Measurements from ENCODE around the gene ALG1.
"Not testable (repeated sequence)": the region's sequence is repeated elsewhere in the genome, so short reads cannot be mapped to it uniquely, and the experiment has no call there.

Gene ALG1

DNA sequence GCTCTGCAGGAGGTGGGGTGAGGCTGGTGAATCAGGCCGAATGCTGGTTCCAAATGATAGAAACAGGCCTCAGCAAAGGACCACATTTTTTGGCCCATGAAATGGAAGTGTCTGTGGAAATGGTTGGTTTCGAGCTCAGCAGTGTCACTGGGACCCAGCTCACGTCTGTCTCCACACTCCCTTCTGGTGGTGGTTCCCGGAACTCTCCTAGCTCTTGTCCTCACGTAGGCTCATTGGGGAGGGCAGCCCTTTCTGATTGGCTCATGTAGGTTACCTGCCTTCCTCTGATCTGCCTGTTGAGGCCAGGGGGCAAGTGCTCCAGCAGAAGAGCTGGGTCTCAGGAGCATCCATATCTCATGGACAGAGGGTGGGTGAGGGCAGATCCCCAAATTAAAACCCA is 4.0 kb downstream of the ALG1 start:
- DNase-seq = no peak

GRCh38 chr16:5077304-5077703 is 5.7 kb downstream of the ALG1 start:
- DNase-seq = no peak

DNA sequence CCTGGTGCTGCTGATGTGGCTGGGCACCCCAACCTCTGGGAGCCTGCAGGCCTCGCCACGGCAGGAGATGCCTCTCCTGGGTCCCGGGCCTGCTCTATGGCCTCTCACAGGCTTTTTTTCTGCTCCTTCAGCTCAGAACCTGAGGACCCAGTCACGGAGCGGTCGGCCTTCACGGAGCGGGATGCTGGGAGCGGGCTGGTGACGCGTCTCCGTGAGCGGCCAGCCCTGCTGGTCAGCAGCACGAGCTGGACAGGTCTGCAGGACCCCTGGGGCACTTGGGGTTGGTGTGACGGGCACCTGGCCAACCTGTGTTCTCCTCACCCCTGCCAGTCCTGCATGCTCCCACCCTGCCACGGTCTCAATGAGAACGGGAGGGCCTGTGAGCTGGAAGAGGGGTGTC is 7.0 kb downstream of the ALG1 start:
- DNase-seq = no peak

DNA sequence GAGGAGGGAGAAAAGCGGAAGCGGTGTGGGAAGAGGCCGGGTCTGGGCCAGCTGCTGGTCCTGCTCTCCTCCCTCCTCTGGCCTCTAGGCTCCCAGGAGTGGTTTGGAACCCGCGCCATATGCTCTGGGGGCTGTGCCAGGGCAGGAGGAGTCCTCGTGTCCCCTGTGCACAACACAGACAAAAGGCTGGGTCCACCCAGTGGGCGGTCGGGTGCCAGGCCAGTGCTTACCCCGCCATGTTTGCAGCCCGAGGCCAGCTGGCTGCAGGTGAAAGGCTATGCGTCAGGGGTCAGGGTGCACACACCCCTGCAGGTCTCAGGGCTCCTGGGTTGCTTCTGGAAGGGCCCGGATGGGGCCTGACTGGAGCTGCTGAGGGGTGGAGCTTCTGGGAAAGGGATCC is 8.8 kb downstream of the ALG1 start:
- DNase-seq = not testable (repeated sequence)

- not testable (repeated sequence) for DNase-seq
Observed at GRCh38 chr16:5080996-5081395, 9.4 kb downstream of the ALG1 start.

DNA sequence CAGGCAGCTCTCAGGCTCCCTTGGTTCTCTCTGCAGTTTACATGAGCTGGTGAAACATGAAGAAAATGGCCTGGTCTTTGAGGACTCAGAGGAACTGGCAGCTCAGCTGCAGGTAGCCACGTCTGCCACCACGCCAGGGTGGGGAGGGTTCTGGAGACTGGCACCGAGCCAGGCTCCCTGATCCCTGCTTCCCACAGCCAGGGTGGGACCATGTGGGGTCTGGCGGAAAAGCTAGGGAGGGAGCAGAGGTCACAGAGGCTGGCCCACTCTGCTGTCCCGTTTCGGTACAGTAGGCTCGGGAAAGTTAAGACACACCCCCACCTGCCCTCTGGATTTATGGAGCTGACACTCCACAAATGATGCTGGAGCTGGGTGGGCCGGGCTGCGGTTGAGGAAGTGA is 12.0 kb downstream of the ALG1 start:
- DNase-seq = not testable (repeated sequence)

GRCh38 chr16:5084099-5084731 is 12.6 kb downstream of the ALG1 start:
- not testable (repeated sequence) for DNase-seq

DNA sequence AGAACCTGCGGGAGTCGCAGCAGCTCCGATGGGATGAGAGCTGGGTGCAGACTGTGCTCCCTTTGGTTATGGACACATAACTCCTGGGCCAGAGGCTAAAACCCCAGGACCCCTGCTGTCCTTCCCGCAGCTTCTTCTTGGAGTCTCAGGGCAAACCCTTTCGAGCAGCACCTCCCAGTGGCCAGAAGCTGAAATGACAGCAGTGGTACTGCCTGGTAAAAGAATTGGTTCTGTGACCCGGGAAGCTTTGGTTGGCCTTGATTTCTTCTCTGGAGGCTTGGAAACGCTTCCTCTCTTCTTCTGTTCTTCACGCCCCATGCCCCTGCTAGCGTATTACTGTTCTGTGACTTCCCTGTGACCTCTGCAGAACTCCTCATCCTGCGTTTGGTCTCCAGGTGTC is 13.2 kb downstream of the ALG1 start:
- not testable (repeated sequence) for DNase-seq

DNA sequence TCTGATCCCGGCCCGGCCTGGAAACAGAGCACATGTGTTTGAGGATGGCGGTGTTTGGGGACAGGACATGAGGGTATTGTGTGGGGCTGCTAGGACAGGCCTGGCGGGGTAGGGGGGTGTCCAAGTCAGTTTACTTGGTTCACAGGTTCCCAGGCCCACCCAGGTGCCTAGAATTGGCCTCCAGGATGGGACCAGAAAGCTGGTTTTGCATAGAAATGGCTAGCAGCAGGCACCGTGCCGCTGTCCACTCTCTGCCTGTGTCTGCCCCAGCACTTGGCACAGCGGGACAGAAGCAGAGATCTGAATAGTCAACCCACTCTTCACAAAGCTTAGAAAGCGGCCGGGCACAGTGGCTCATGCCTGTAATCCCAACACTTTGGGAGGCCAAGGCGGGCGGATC is 14.1 kb downstream of the ALG1 start:
- DNase-seq = not testable (repeated sequence)

DNA sequence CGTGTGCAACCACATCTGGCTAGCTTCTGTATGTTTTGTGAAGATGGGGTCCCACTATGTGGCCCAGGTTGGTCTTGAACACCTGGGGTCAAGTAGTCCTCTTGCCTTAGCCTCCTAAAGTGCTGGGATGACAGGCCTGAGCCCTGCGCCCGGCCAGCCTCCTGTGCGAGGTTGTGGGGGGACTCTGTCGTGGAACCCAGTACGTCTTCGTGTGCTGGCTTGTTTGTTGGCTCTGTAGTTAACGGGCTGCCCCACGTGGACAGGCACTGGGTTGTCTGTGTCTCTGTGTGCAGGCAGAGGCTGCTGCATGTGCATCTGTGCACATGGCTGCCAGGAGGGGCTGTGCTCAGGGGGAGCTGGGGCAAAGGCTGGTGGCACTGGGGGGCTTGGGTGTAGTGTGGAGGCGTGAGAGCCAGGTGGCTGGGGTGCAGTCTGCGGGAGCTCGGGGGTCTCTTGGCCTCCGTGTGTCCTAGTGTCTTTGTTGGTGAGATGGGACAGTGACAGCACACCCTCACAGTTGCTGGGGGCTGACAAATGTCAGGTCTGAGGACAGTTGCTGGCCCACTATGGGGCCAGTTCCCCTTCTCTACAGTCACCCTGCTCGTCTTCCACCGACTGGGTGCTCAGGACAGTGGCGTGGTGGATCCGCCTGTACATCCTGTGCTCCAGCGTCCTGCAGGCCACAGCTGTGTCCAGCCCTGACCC is 16.6 kb downstream of the ALG1 start:
- not testable (repeated sequence) for DNase-seq

DNA sequence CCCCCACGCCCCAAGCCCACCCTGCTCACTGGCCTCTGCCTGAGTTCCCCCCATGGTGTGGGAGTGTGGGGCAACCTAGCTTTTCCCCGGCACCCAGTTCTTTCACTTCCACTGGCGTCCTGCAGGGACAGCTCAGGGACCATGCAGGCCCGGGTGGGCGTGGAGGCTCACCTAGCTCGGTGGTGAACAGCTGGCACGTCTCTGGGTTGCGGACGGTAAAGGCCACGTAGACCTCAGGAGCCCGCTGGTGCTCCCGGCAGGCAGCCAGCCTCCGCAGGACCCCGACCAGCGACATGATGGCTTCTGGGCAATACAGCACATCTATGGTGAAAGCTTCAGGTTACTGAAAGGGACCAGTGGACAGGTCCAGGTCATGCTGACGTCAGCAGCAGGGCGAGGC is 17.3 kb downstream of the ALG1 start:
- not testable (repeated sequence) for DNase-seq

GRCh38 chr16:5089911-5090555 is 18.4 kb downstream of the ALG1 start:
- not testable (repeated sequence) for DNase-seq

DNA sequence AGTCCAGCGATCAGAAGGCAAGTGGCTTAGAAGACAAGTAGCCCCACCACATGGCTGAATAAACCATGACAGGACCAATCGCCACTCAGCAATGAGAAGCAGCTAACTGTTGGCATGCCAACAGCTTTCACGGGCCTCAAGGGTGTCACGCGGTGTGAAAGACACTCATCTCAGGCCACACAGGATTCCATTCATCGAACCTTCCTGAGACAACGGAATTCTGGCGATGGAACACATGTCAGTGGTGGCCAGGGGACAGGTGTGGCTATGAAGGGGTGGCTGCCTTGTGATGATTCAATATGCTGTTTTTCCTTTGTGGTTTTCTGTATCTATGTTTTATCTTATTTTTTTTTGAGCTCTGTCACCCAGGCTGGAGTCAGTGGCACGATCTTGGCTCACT is 18.9 kb downstream of the ALG1 start:
- DNase-seq = not testable (repeated sequence)

- not testable (repeated sequence) for DNase-seq
Observed at GRCh38 chr16:5093081-5093480, 21.4 kb downstream of the ALG1 start.

GRCh38 chr16:5093746-5094145 is 22.1 kb downstream of the ALG1 start:
- DNase-seq = not testable (repeated sequence)

DNA sequence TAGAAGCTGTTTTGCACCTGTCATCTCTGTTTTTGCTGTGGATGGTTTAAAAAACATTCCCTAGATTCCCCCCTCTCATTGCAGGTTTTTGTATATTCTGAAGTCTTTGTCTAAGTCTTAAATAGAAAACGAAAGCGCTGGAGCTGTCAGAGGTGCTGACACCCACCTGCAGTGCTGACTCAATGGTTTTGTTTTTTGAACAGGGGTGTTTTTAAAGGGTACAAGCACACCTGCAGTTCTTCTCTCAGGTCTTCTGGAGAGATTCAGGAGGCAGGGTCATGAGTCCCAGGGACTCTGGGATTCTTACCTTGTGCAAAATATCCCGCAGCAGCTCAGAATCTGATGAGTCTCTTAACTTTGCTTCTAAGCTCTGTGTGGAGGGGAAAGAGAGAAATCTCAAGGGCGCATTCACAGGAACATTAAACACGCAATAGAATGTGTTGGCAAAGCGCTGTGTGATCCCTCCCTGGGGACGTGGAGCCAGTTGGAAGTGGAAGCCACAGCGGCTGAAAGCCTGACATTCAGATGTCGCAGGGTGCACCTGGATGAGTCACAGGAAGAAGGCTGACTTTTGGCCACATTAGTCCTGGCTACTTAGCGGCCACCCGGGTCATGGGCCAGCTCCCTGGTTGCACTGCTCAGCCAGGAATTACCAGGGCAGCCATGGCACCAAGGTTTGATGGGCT is 23.6 kb downstream of the ALG1 start:
- DNase-seq = not testable (repeated sequence)

DNA sequence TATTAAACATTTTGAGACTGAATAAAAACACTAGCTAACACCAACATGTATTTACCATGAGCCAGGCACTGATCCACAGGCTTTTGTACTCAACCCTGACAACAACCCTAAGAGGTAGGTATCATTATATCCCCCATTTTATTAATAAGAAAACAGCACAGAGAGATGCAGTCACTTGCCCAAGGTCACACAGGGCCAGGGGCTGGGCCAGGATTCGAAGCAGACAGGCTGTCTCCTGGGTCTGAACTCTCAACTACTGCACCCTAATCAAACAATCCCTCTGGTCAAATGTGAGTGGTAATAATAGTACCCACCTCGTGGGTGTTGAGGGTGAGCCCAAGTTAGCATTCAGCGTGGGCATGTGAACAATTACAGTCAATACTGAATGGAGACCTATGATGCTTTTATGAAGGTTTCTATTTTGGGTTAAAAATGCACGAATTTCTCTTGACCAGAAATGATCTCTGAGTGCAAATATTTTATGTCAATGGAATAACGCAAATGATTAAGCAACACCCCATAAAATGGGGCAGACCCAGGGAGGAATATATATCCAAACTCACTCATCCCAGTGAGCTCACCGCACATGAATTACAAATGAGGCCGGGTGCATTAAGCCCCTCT is 24.9 kb downstream of the ALG1 start:
- DNase-seq = not testable (repeated sequence)

DNA sequence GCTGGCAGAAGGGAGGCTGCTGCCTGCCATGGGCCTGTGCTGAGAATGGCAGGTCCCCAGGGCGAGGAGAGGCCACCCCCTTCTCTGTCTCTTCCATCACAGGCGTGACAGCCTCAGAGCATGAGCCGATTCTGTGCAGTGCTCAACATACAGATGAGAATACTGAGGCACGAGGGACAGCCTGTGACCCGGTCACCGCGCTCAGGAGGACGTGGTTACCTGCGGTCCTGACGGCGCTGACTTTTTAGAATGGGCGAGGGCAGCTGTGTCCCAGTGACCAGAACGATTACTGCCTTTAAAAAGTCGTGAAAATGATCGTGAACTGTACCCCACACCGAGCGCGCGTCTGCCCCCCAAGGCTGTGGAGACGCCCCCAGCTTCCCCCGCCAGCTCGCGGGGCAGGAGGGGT is 25.4 kb downstream of the ALG1 start:
- DNase-seq = not testable (repeated sequence)

DNA sequence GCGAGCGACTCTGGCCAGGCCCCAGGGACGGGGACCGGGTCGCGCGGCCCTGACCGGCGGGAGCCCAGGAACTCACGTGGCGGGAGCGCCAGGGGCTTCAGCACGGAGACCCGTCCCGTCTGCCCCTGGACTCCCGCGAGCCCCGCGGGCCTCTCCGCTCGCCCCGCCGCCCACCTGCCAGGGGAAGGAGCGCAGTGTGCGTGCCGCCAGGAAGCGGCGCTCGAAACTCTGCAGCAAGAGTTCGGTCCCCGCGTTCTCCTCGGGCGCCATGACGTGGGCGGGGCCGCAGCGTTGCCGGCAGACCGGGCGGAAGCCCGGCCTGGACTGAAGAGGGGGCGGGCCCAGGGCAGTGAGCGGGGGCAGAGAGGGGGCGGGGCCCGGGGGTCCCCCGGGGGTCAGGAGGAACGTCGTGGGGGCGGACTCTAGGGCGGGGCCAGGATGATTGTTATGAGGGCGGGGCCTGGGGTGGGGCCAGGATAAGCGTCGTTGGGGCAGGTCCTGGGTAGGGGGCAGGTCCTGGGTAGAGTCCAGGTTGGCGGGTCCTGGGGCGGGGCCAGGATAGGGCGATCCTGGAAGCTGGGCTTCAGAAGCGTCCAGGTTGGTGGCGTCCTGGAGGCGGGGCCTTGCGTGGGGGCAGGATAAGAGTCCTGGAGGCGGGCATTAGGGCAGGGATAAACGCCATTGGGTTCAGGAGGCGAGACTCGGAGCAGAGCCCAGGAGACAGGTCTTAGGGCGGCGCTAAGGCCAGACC is 26.0 kb downstream of the ALG1 start, which contains the start of gene EEF2KMT:
Gene EEF2KMT (minus strand): TSS at position 326 of the 751 bp plus-strand sequence. CDS start 56 bp downstream, at position 270.
- peak; percentile 88 for DNase-seq

DNA sequence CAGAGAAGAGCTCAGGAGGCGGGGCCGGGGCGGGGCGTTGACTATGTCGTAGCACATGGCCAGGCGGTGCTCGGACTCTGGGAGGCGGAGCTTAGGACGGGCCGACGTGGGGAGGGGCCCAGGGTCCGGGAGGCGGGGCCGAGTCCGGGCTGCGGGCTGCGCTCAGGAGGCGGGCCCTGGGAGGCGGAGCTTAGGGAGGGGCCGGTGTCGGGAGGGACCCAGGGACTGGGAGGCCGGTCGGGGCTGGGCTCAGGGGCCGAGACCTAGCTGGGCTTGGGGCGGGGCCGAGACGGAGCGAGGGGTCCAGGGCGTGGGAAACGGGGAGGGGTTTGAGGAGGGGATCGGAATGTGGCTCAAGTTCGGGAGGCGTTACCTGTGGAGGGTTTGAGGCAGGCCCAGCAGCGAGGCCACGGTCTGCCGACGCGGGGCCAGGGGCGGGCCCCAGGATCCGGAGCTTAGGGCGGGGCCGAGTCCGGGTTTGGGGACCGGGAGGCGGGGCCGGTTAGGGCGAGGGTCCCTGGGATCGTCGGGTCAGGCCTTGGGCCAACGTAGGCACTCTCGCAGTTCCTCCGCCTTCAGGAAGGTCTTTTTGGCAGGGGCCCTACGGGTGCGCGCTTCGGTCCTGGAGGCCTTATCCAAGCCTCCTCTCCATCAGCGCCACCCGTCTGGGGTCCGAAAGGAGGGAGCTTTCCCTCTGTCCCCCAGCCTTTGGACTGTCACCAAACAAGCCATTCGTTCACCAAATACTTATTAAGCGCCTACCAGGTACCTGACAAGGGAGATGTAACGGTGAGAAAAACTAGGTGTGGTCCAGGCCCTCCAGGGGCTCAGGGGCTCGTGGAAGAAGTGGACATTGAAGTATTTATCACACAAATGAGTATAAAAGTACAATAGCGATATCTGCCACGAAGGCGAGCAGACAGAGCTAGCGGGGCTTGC is 26.8 kb downstream of the ALG1 start:
- DNase-seq = peak; percentile 4

GRCh38 chr16:5099174-5099573 is 27.5 kb downstream of the ALG1 start:
- DNase-seq = not testable (repeated sequence)
